Measurements from ENCODE around the gene SIGLEC1. TPM values are rescaled to one million over a fixed set of nuclear protein-coding genes. Genes with fewer than 3 reads are reported as not detected.

SIGLEC1 gene
- total RNA-seq, 1 experiment from 2014 or later = 0.17 TPM

DNA sequence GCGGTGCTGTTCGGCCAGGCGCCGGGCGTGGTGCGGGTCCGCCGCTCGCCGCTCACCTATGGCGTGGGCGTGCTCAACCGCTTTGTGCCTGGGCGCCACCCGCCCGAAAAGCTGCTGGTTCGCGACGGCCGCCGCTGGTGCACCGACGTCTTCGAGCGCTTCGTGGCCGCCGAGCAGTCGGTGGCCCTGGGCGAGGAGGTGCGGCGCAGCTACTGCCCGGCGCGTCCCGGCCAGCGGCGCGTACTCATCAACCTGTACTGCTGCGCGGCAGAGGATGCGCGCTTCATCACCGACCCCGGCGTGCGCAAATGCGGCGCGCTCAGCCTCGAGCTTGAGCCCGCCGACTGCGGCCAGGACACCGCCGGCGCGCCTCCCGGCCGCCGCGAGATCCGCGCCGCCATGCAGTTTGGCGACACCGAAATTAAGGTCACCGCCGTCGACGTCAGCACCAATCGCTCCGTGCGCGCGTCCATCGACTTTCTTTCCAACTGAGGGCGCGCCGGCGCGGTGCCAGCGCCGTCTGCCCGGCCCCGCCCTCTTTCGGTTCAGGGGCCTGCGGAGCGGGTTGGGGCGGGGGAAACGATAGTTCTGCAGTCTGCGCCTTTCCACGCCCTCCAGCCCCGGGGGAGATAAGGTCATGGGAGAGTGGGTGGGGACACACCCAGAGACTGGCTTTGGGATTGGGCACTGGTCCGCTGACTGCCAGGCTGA is 39.4 kb upstream of the SIGLEC1 start:
- H4K20me1 ChIP-seq (ENCODE audit: insufficient read depth) = no peaks in the 10 kb centered on the region
- H3K79me2 ChIP-seq (ENCODE audit: insufficient read depth, low read length) = 0 out of 2 replicates have a peak, but pooled peaks cover 2% of the 10 kb centered on the region
- peaks cover 6 to 23% of the 10 kb centered on the region in 2 experiments; a peak in 3 of 4 replicates for H3K36me3 ChIP-seq (ENCODE audit: control insufficient read depth in 1 of 2, insufficient read depth in 2 of 2, low read length in 2 of 2)
- TF ChIP-seq SRF (IDR thresholded peaks at IDR 0.05; ENCODE audit: low read depth) (no peak), CEBPB (IDR thresholded peaks at IDR 0.05; ENCODE audit: low read depth) (no peak), YY1 (IDR thresholded peaks at IDR 0.05; ENCODE audit: extremely low read depth, insufficient replicate concordance, low read depth, low read length) (no peak), JUND (IDR thresholded peaks at IDR 0.05) (no peak), RAD21 (IDR thresholded peaks at IDR 0.05; ENCODE audit: low read depth) (no peak), SIN3A (IDR thresholded peaks at IDR 0.05; ENCODE audit: low read depth) (no peak), ZNF274 (IDR thresholded peaks at IDR 0.05; ENCODE audit: low read depth, low read length) (no peak), TCF7L2 (IDR thresholded peaks at IDR 0.05; ENCODE audit: borderline replicate concordance, extremely low read depth, insufficient read depth, insufficient read length) (no peak), EZH2 (IDR thresholded peaks at IDR 0.05) (no peak), POLR2A (IDR thresholded peaks at IDR 0.05; ENCODE audit: borderline replicate concordance, extremely low read depth, insufficient read depth, insufficient read length) (no peak), POLR2AphosphoS5 (IDR thresholded peaks at IDR 0.05; ENCODE audit: low read depth, low read length) (no peak), MAX (IDR thresholded peaks at IDR 0.05) (no peak)
- TF ChIP-seq, protein P1, sequence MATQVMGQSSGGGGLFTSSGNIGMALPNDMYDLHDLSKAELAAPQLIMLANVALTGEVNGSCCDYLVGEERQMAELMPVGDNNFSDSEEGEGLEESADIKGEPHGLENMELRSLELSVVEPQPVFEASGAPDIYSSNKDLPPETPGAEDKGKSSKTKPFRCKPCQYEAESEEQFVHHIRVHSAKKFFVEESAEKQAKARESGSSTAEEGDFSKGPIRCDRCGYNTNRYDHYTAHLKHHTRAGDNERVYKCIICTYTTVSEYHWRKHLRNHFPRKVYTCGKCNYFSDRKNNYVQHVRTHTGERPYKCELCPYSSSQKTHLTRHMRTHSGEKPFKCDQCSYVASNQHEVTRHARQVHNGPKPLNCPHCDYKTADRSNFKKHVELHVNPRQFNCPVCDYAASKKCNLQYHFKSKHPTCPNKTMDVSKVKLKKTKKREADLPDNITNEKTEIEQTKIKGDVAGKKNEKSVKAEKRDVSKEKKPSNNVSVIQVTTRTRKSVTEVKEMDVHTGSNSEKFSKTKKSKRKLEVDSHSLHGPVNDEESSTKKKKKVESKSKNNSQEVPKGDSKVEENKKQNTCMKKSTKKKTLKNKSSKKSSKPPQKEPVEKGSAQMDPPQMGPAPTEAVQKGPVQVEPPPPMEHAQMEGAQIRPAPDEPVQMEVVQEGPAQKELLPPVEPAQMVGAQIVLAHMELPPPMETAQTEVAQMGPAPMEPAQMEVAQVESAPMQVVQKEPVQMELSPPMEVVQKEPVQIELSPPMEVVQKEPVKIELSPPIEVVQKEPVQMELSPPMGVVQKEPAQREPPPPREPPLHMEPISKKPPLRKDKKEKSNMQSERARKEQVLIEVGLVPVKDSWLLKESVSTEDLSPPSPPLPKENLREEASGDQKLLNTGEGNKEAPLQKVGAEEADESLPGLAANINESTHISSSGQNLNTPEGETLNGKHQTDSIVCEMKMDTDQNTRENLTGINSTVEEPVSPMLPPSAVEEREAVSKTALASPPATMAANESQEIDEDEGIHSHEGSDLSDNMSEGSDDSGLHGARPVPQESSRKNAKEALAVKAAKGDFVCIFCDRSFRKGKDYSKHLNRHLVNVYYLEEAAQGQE (IDR thresholded peaks at IDR 0.05; ENCODE audit: low read depth) = no peak
- no peaks in the 10 kb centered on the region for H3K27me3 ChIP-seq (ENCODE audit: insufficient read depth, low read length)
- DNase-seq (ENCODE audit: low read depth, low spot score) (no peak), ATAC-seq (no peak)
- H3K4me1 ChIP-seq (ENCODE audit: control insufficient read depth in 1 of 2, insufficient read depth in 2 of 2, low read length in 2 of 2) = peaks cover 0 to 8% of the 10 kb centered on the region in 2 experiments; a peak in 1 of 4 replicates
- CTCF ChIA-PET = interaction anchor here (1.8 kb wide), 1 partner anchor 103 kb away, joined by 8 read pairs; no protein-coding TSS in a partner anchor
- no peaks in the 10 kb centered on the region for H3K9me2 ChIP-seq (ENCODE audit: insufficient read depth)
- RAD21 ChIA-PET (ENCODE audit: low non-redundant PET in 1 of 2, low total read pairs in 2 of 2, uncharacterized antibody in 2 of 2, unreplicated experiment in 2 of 2) = interaction anchor here in 1 of 2 experiments (1.7 kb wide), 1 partner anchor 66 kb away, joined by 3 read pairs; no protein-coding TSS in a partner anchor
- H2AFZ ChIP-seq (ENCODE audit: low read depth, low read length, poor library complexity, severe bottlenecking) = no peak overlapping the region
- no peak overlapping the region for H3K27ac ChIP-seq (ENCODE audit: low read depth, low read length)
- no peaks in the 10 kb centered on the region for H3K9me3 ChIP-seq (ENCODE audit: control insufficient read depth in 1 of 2, insufficient read depth in 1 of 2, low read depth in 1 of 2, low read length in 2 of 2)
- BruUV-seq (replicated peaks) = no TSS peak
- no peak overlapping the region for H3K4me3 ChIP-seq (replicated peaks in 1 of 2; ENCODE audit: low read depth in 1 of 2, low read length in 2 of 2)
- H3K9ac ChIP-seq (ENCODE audit: low read length) = no peak overlapping the region
- intact Hi-C loops (cut with micrococcal nuclease) = no loop called here
- H3K4me2 ChIP-seq (ENCODE audit: low read length) = no peak overlapping the region
- POLR2A ChIA-PET = no interaction called here
